ENCODE measurements around the gene PLD6.

DNA sequence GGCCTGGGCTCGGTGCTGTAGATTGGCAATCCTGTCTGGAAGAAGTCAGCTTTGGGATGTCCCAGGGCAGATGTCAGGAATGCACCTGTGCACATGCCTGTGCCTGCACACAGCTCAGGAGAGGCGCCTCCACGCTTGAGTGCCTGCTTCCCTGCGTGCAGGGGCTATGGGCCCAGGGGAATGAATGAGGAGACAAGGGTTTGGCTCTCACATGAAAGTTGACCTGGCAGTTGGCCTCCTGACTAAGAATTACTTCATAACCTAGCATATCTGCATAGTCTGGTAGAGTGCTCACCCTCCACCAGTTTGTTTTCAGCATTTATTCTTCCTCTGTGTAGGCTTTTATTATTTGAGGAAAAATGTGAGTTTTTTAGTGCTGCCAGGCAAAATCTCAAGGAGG is 50.0 kb downstream of the PLD6 start:
- TF ChIP-seq, protein P1, sequence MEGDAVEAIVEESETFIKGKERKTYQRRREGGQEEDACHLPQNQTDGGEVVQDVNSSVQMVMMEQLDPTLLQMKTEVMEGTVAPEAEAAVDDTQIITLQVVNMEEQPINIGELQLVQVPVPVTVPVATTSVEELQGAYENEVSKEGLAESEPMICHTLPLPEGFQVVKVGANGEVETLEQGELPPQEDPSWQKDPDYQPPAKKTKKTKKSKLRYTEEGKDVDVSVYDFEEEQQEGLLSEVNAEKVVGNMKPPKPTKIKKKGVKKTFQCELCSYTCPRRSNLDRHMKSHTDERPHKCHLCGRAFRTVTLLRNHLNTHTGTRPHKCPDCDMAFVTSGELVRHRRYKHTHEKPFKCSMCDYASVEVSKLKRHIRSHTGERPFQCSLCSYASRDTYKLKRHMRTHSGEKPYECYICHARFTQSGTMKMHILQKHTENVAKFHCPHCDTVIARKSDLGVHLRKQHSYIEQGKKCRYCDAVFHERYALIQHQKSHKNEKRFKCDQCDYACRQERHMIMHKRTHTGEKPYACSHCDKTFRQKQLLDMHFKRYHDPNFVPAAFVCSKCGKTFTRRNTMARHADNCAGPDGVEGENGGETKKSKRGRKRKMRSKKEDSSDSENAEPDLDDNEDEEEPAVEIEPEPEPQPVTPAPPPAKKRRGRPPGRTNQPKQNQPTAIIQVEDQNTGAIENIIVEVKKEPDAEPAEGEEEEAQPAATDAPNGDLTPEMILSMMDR (IDR thresholded peaks at IDR 0.05): no peak
- TF ChIP-seq EZH2 (IDR thresholded peaks at IDR 0.05; ENCODE audit: borderline replicate concordance, insufficient read depth, low read depth, low read length, poor library complexity, severe bottlenecking): no peak
